HG03097 (cell line): Measurements from ENCODE around the gene SERTM2.

Experiments used
- ATAC-seq: cut with Tn5 transposase; IDR thresholded peaks from one replicate; pipeline ENCODE4 v1.9.1; 2021; ENCODE audit not compliant: unreplicated experiment, low FRiP score

The SERTM2 gene

DNA sequence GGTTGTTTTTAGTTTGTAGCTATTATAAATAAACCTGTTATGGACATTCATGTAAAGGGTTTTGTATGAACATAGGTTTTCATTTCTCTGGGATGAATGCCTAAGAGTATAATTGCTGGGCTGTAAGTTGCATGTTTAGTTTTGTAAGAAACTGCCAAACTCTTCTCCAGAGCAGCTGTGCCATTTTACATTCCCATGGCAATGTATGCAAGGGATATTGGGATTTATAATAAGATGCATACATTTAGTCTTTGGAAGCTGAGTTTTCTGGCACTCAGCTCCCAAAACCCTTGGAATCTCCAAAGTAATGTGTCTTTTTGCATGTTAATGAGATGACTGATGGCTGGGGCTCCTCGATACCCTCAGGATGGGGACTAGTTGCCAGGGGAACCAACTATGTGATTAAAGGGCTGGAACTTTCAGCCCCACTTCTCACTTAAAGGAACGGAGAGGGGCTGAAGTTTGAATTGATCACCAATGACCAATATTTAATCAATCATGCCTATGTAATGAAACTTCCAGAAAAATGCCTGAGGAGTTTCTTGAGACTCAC lies 44.0 kb downstream of the SERTM2 start:
- ATAC-seq, result no peak

DNA sequence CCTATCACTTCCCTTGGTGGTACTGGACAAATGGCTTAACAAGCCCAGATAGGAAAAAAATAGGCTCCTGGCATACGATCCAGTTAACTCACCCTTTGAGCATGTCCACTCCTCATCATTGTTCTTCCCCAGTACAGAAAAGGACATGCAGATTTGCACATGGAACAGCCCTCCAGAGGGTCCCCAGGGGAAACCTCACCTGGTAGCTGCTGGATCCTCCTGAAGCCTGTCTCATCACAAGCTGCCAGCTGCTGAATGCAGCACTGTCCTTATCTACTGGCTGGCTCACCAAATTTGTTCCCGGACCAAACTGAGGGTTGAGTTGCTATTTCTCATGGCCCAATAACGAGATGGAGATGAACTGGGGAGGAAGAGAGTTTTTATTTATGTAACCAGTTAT lies 49.4 kb downstream of the SERTM2 start:
- ATAC-seq, result no peak

DNA sequence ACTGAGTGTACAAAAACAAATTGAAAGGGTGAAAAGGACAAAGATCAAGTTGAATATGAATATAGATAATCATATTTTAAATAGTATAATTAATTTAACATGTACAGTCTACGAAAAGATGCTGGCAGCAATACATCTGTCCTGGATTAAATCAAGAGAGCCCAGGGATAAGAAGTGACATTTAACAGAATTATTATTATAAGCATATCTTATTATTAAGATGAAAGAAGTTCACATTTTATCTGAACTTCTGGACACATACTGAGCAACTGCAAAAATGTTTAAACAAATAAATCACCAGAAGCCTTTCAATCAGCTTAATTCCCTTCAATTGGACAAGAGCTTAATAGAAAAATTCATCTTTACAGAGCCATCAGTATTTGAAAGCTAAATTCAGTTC lies 50.4 kb downstream of the SERTM2 start:
- no peak for ATAC-seq

DNA sequence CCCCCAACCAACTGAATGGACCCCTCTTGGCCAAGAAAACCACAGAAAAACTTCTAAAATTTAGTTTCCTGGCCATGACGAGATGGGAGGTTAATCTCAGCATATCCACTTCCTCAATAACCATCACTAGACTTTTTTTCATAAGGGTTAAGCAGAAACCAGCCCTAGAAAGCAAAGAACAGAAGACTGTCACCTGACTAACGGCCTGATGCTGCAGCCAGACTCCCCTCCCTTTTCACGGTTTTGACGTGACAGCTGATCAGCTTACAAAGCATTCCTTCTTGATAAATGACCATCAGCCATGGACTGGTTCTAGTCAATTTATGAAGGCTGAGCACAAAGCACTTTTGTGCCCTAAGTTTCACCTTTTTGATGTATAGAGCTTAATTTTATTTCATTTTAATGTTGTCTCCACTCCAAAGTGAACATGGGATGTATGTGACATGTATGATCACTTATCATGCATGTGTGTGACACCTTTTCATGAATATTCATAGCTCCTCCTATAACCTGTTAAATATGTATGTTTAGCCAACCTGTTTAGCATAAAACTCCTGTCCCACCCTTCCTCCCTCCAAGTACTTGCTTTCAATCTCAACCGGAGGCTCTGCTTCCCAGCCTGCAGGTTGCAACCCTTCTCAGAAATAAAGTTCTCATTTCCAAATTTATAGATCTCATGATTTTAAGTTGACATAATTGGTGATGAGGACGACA lies 56.3 kb downstream of the SERTM2 start:
- no peak for ATAC-seq

DNA sequence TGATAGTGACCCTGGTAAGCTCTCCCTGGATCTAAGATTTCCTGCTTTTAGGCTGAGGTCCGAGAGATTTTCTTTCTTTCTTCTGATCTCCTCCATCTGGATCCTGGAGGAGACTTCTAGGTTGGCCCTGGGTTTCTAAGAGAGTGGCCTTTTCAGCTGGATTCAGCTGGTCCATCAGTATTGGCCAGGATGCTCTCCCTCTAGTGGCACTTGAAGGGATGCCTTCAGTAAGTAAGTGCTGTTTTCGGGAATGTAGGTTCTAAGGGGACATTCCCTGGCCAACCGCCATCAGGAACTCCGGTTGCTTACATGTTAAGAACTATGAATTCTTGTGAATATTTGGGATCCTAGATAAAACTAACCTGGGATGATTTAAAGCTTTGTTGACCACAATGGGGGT lies 56.9 kb downstream of the SERTM2 start:
- no peak for ATAC-seq

DNA sequence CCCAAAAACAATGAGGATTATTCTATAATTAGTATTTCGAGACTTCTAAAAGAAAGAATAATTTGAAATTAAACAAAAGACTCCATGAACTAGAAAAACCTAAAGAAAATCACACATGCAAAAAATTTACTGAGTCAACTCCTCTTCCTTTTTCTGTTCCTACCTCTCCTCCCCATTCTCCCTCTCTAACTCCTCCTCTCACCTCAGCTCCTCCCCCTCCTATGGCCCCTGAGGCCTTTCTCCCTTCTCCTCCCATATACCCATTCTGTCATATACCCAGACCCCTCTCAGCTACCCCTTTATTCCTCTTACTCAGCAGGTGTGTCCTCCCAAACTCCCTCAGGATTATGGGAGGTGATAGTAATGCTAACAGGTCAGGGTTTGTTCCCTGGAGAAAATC lies 57.4 kb downstream of the SERTM2 start:
- no peak for ATAC-seq
